Heart left ventricle (tissue), 16 donors: ENCODE data around the gene DCST1. TPM values are rescaled to one million over a fixed set of nuclear protein-coding genes. Genes with fewer than 3 reads are reported as not detected.

Experiments
- ATAC-seq, 4 donors: fragments of 200-7000 bp; cut with Tn5 transposase; one replicate each; pipeline ENCODE4 v1.9.1; 2020 to 2022; ENCODE audit warnings: moderate library complexity in 4 of 4, mild to moderate bottlenecking in 3 of 4, moderate number of reproducible peaks in 1 of 4
- DNase-seq, 5 donors: peaks; one replicate each; pipeline ENCODE4 v3.0.0-alpha.2; 2020
- H3K27ac ChIP-seq, 12 donors: fragments of 200-600 bp; sonication (generic) in 4 of 12; one replicate each; pipeline versions ENCODE4 v1.5.0 to v1.8.0; 2016 to 2022; ENCODE audit warnings: mild to moderate bottlenecking in 2 of 12
- H3K27me3 ChIP-seq, 9 donors: fragments of 200-600 bp; sonication (generic) in 2 of 9; one replicate each; pipeline versions ENCODE4 v1.5.1 to v1.8.0; 2016 to 2022; ENCODE audit warnings: mild to moderate bottlenecking in 3 of 9
- H3K36me3 ChIP-seq, 9 donors: fragments of 200-600 bp; sonication (generic) in 2 of 9; one replicate each; pipeline versions ENCODE4 v1.5.0 to v1.8.0; 2018 to 2022; ENCODE audit warnings: mild to moderate bottlenecking in 2 of 9
- H3K4me1 ChIP-seq, 12 donors: fragments of 200-600 bp; sonication (generic) in 4 of 12; one replicate each; pipeline versions ENCODE4 v1.5.0 to v1.8.0; 2016 to 2022; ENCODE audit warnings: mild to moderate bottlenecking in 3 of 12
- H3K4me3 ChIP-seq, 12 donors: fragments of 200-600 bp; sonication (generic) in 4 of 12; one replicate each; pipeline versions ENCODE4 v1.5.0 to v1.8.0; 2017 to 2022; ENCODE audit warnings: mild to moderate bottlenecking in 9 of 12, moderate library complexity in 4 of 12
- H3K9me3 ChIP-seq, 12 donors: fragments of 200-600 bp; sonication (generic) in 4 of 12; one replicate each; pipeline versions ENCODE4 v1.5.0 to v1.8.0; 2016 to 2022; ENCODE audit warnings: mild to moderate bottlenecking in 1 of 12
- CTCF ChIP-seq, 12 donors: fragments of 200-600 bp; sonication (generic) in 4 of 12; IDR thresholded peaks; one replicate each; pipeline versions ENCODE4 v1.5.0 to v1.8.0; 2018 to 2022; ENCODE audit warnings: antibody characterized with exemption in 12 of 12, mild to moderate bottlenecking in 5 of 12
- POLR2A ChIP-seq, 2 donors: fragments of 450-650 bp; IDR thresholded peaks; one replicate each; pipeline ENCODE4 v1.6.1; 2017; ENCODE audit warnings: antibody characterized with exemption in 2 of 2, mild to moderate bottlenecking in 2 of 2, moderate library complexity in 2 of 2
- WGBS, 4 donors: extraction: QIAGEN DNeasy Blood & Tissue Kit in 2 of 4; methylation state at CpG; one replicate each; pipeline versions ENCODE4 v1.1.5 to v1.1.7; 2013 to 2018; 5-methylcytosine and 5-hydroxymethylcytosine counted together
- intact Hi-C, 10 donors: fragments of 100-400 bp; cut with DNase I; formaldehyde crosslinking; loops; one replicate each; pipeline versions ENCODE4 v1.11.1 to v1.14.2; 2022
- polyA plus RNA-seq, 2 donors: library from polyadenylated mRNA; stranded (reverse); fragments of 200-250 nt; gene quantifications; one replicate each; pipeline ENCODE4 v1.2.3, GENCODE V29; 2013
- total RNA-seq, 9 donors: library from RNA; depleted of rRNA in 2 of 9; stranded (reverse); fragments of >200 nt in 2 of 9; fragmentation: NEBNext Ultra II Directional in 3 of 9; extraction: Animal tissue kit (Norgen Biotek cat#: 25700) in 3 of 9; gene quantifications; one replicate each; pipeline versions ENCODE4 v1.1.0 to v1.2.4, GENCODE V29; 2016 to 2023
- donor health status: ischemic (EF 13 %, LVEDD 7.1; RV severe dilation, severe dysfunction).
- donor health status: healthy with polysubstance abuse.
- donor health status: DM: no; HTN: yes; CAD: no.
- donor health status: DM: no; HTN: no; CAD: no.
- donor health status: ischemic (EF 25% LVEDD 6.9; RV normal size, moderate dysfunction).
- donor health status: ischemic (EF 25% LVEDD 5.7; RV mildly dilated, moderate dysfunction).
- donor health status: healthy.
- donor health status: DM: yes; HTN: yes; CAD: no.
- donor health status: ischemic (EF 35%, LVEDD 5.7; RV mildly dilated, moderate dysfunction).
- donor health status: nonischemic (EF 11% LVEDD 7.7; RV severe dilation, severe dysfunction).
- donor health status: DM: yes; HTN: yes; CAD: no.
- donor health status: PGD.
- donor health status: ischemic (EF 29% LVEDD 5.4; RV normal size, mild dysfunction).
- donor health status: nonischemic (EF 23%, LVEDD 6.1; RV moderate dilation, normal function).

Gene DCST1
- total and polyA plus RNA-seq, 11 donors = not detected

GRCh38 chr1:155072531-155073289 is 39.1 kb downstream of the DCST1 start:
- Histone ChIP-seq H3K9me3 (no peaks in the 10 kb centered on the region), H3K27ac (no peak overlapping the region), H3K4me3 (no peak overlapping the region), H3K36me3 (peaks cover 0 to 6% (median 0%) of the 10 kb centered on the region in 9 donors), H3K4me1 (peaks cover 0 to 21% (median 13%) of the 10 kb centered on the region in 12 donors), H3K27me3 (no peaks in the 10 kb centered on the region)
- DNase-seq (no peak), ATAC-seq (no peak)
- intact Hi-C loops = no loop called here
- 64 to 76% (median 69%) methylated on average over 7 of the region's 7 CpGs for WGBS, 4 donors
- TF ChIP-seq POLR2A (IDR thresholded peaks at IDR 0.05) = no peak
- TF ChIP-seq CTCF (IDR thresholded peaks at IDR 0.05) = no peak

- Histone ChIP-seq H3K27me3 (peaks cover 0 to 2% (median 0%) of the 10 kb centered on the region in 9 donors), H3K9me3 (no peaks in the 10 kb centered on the region), H3K36me3 (peaks cover 0 to 6% (median 0%) of the 10 kb centered on the region in 9 donors), H3K27ac (no peak overlapping the region), H3K4me3 (no peak overlapping the region), H3K4me1 (peaks cover 0 to 27% (median 15%) of the 10 kb centered on the region in 12 donors)
- DNase-seq = no peak
- intact Hi-C loops = no loop called here
- WGBS, 4 donors = 78 to 98% (median 93%) methylated on average over 1 to 3 of the region's 3 CpGs
- no peak for ATAC-seq
- TF ChIP-seq POLR2A (IDR thresholded peaks at IDR 0.05) (no peak), CTCF (IDR thresholded peaks at IDR 0.05) (no peak)
Measured at GRCh38 chr1:155073377-155074242, 40.0 kb downstream of the DCST1 start.

- Histone ChIP-seq H3K27me3 (peaks cover 5 to 22% (median 10%) of the 10 kb centered on the region in 9 donors), H3K4me3 (no peak overlapping the region), H3K27ac (no peak overlapping the region), H3K36me3 (no peaks in the 10 kb centered on the region), H3K4me1 (peaks cover 9 to 39% (median 26%) of the 10 kb centered on the region in 12 donors), H3K9me3 (no peaks in the 10 kb centered on the region)
- 67 to 82% (median 77%) methylated on average over 5 of the region's 5 CpGs for WGBS, 4 donors
- DNase-seq (no peak), ATAC-seq (no peak)
- TF ChIP-seq CTCF (IDR thresholded peaks at IDR 0.05) (no peak), POLR2A (IDR thresholded peaks at IDR 0.05) (no peak)
- intact Hi-C loops = no loop called here
Measured at GRCh38 chr1:155075535-155075934, 41.9 kb downstream of the DCST1 start.

- intact Hi-C loops = no loop called here
- DNase-seq = no peak
- no peaks in the 10 kb centered on the region for H3K36me3 ChIP-seq
- H3K27me3 ChIP-seq = peaks cover 12 to 30% (median 18%) of the 10 kb centered on the region in 9 donors
- TF ChIP-seq POLR2A (IDR thresholded peaks at IDR 0.05) = no peak
- no peak for TF ChIP-seq CTCF (IDR thresholded peaks at IDR 0.05)
- 65 to 100% (median 80%) methylated on average over 1 of the region's 1 CpG for WGBS, 4 donors
- H3K4me3 ChIP-seq = no peak overlapping the region
- no peak overlapping the region for H3K27ac ChIP-seq
- no peaks in the 10 kb centered on the region for H3K9me3 ChIP-seq
- no peak for ATAC-seq
- H3K4me1 ChIP-seq = peaks cover 10 to 39% (median 28%) of the 10 kb centered on the region in 12 donors
Measured at GRCh38 chr1:155076371-155076770, 42.7 kb downstream of the DCST1 start.
